Gastrocnemius medialis (tissue), 4 donors: ENCODE measurements around the gene MAFF. TPM values are rescaled to one million over a fixed set of nuclear protein-coding genes. Genes with fewer than 3 reads are reported as not detected.

ENCODE experiments used
- ATAC-seq, 2 donors: fragments of 150-250 bp; one replicate each; pipeline ENCODE4 v1.9.1; 2016
- DNase-seq, 2 donors: peaks; one replicate each; pipeline ENCODE4 v3.0.0-alpha.2; 2019
- H3K27ac ChIP-seq, 4 donors: fragments of 200-600 bp; sonication (generic); 1 replicate in 1 of 4; 2 replicates in 3 of 4; pipeline ENCODE4 v1.5.1; 2016 to 2018; ENCODE audit warnings: mild to moderate bottlenecking in 2 of 4, moderate library complexity in 1 of 4
- H3K27me3 ChIP-seq, 3 donors: fragments of 200-600 bp; sonication (generic) in 2 of 3; 1 replicate in 1 of 3; 2 replicates in 2 of 3; pipeline versions ENCODE4 v1.5.1 to v1.6.0; 2016 to 2019; ENCODE audit warnings: mild to moderate bottlenecking in 1 of 3, moderate library complexity in 1 of 3
- H3K36me3 ChIP-seq, 2 donors: fragments of 200-600 bp; sonication (generic) in 1 of 2; one replicate each; pipeline ENCODE4 v1.5.1; 2017 to 2018
- H3K4me1 ChIP-seq, 2 donors: fragments of 200-600 bp; sonication (generic) in 1 of 2; one replicate each; pipeline ENCODE4 v1.5.1; 2016 to 2017; ENCODE audit warnings: mild to moderate bottlenecking in 2 of 2
- H3K4me3 ChIP-seq, 4 donors: fragments of 200-600 bp; sonication (generic) in 3 of 4; 1 replicate in 1 of 4; 2 replicates in 3 of 4; pipeline ENCODE4 v1.5.1; 2016 to 2019; ENCODE audit warnings: mild to moderate bottlenecking in 2 of 4
- H3K9me3 ChIP-seq, 3 donors: fragments of 200-600 bp; sonication (generic) in 2 of 3; 1 replicate in 1 of 3; 2 replicates in 2 of 3; pipeline ENCODE4 v1.5.1; 2016 to 2019
- POLR2A ChIP-seq, 2 donors: fragments of 450-650 bp; IDR thresholded peaks; one replicate each; pipeline ENCODE4 v1.6.1; 2017; ENCODE audit warnings: antibody characterized with exemption in 2 of 2, mild to moderate bottlenecking in 2 of 2, moderate library complexity in 2 of 2
- in situ Hi-C, 4 donors: fragments of 200-750 bp; cut with MboI; loops; one replicate each; pipeline versions ENCODE4 v1.15.0 to v1.8.0; 2017; ENCODE audit warnings: low sequenced_read_pairs in 4 of 4
- intact Hi-C: fragments of 100-400 bp; cut with DNase I; formaldehyde crosslinking; loops from one replicate; pipeline ENCODE4 v1.15.1; 2023; ENCODE audit warnings: low total_unique reads
- total RNA-seq, 4 donors: library from RNA; depleted of rRNA; stranded (reverse); fragments of >200 nt; gene quantifications; one replicate each; pipeline versions ENCODE4 v1.1.0 to v1.2.3, GENCODE V29; 2016
- TF ChIP-seq, protein P1 (sequence below), 5 experiments: fragments of 450-650 bp in 3 of 5; fragments of 200-600 bp in 2 of 5; sonication (generic) in 2 of 5; IDR thresholded peaks in 4 of 5; conservative IDR thresholded peaks in 1 of 5; 1 replicate in 4 of 5; 2 replicates in 1 of 5; pipeline ENCODE4 v1.5.1; 2016 to 2019; ENCODE audit warnings: antibody characterized with exemption in 5 of 5, mild to moderate bottlenecking in 3 of 5, moderate library complexity in 3 of 5

Gene MAFF
- total RNA-seq, 4 donors from 2014 or later, result 19.3 to 448 (median 33.4) TPM

DNA sequence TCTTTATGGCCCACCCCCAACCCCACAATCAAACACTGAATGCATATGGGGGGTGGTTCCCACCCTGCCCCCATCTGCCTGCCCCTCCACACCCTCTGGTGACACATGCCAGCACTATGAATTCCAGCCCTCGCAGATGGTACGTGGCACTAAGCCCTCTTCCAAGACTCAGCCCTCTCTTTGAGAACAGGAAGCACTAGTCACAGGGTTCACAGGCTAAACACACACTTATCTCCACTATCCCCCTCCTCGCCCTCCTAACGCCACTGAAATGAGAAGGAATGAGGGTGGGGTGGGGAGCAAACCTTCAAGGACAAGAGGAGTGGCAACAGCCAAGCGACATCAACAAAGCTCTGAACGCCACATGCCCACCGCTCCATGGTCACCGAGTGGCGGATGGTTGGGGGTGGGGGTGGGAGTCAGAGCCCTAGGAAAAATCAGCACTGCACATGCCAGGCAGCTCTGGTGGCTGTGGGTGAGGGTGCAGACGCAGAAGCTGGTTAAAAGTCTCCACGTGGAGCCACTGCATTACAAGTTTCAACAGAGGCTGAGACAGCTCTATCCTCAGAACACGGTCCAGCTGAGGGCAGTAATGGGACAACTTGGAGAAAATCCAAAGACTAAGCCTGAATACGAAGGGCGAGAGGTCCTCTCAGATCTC lies 37.4 kb downstream of the MAFF start:
- DNase-seq, result peak in 1 of 2 donors; percentile 57
- Histone ChIP-seq H3K36me3 (peaks cover 0 to 17% of the 10 kb centered on the region in 2 donors), H3K27me3 (no peaks in the 10 kb centered on the region), H3K4me3 (peak overlapping the region in 1 of 4 donors; percentile 15), H3K9me3 (no peaks in the 10 kb centered on the region), H3K27ac (peak overlapping the region; percentile 20 to 61 (median 46)), H3K4me1 (peaks cover 47 to 57% of the 10 kb centered on the region in 2 donors)
- TF ChIP-seq, protein P1, sequence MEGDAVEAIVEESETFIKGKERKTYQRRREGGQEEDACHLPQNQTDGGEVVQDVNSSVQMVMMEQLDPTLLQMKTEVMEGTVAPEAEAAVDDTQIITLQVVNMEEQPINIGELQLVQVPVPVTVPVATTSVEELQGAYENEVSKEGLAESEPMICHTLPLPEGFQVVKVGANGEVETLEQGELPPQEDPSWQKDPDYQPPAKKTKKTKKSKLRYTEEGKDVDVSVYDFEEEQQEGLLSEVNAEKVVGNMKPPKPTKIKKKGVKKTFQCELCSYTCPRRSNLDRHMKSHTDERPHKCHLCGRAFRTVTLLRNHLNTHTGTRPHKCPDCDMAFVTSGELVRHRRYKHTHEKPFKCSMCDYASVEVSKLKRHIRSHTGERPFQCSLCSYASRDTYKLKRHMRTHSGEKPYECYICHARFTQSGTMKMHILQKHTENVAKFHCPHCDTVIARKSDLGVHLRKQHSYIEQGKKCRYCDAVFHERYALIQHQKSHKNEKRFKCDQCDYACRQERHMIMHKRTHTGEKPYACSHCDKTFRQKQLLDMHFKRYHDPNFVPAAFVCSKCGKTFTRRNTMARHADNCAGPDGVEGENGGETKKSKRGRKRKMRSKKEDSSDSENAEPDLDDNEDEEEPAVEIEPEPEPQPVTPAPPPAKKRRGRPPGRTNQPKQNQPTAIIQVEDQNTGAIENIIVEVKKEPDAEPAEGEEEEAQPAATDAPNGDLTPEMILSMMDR (IDR thresholded peaks at IDR 0.05 in 4 of 5, conservative IDR thresholded peaks at IDR 0.05 in 1 of 5), result peak in 2 of 5 experiments; percentile 11 to 32
- TF ChIP-seq POLR2A (IDR thresholded peaks at IDR 0.05), result no peak
- ATAC-seq, result peak; percentile 69 to 80
- intact Hi-C loops, result loop anchor here (5.0 kb wide), 1 partner anchor 127 kb away; the partner anchor contains the start of gene BAIAP2L2
- in situ Hi-C loops, result loop anchor here in 2 of 4 donors (10.0 to 25.0 kb wide), 2 partner anchors 124 to 127 kb away; partner anchors contain the start of gene BAIAP2L2 (in 2 of the 2)

DNA sequence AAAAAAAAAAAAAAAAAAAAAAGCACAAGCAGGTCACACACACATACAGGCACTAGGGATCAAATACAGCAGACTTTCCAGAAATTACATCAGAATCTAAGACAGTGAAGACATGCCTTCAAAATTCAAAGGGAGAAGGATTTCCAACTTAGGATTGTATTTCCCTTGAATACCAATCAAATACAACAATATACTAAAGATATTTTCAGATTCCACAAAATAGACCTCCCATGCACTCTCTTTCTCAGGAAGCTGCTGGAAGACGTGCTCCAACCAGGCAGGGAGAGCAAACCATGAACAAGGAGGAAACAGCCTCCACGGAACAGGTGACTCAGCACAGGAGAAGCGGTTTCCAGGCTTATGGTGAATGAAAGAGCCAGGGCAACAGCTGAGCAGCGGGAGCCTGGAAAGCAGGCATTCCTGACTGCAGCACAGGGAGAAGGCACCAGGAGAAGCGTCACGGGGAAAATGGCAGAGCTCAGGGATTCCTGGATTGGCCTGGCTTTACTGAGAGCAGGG lies 39.0 kb downstream of the MAFF start:
- intact Hi-C loops (no loop called here), in situ Hi-C loops (loop anchor here in 1 of 4 donors (25.0 kb wide), 1 partner anchor 128 kb away; the partner anchor contains the start of gene BAIAP2L2)
- H3K9me3 ChIP-seq, result no peaks in the 10 kb centered on the region
- peaks cover 46 to 47% of the 10 kb centered on the region in 2 donors for H3K4me1 ChIP-seq
- DNase-seq (peak; percentile 74 to 80), ATAC-seq (peak; percentile 86 to 87)
- no peak for TF ChIP-seq POLR2A (IDR thresholded peaks at IDR 0.05)
- TF ChIP-seq, protein P1 (IDR thresholded peaks at IDR 0.05 in 4 of 5, conservative IDR thresholded peaks at IDR 0.05 in 1 of 5), result no peak
- peak overlapping the region; percentile 44 to 71 (median 59) for H3K27ac ChIP-seq
- H3K4me3 ChIP-seq, result no peak overlapping the region
- no peaks in the 10 kb centered on the region for H3K27me3 ChIP-seq
- peaks cover 0 to 27% of the 10 kb centered on the region in 2 donors for H3K36me3 ChIP-seq

DNA sequence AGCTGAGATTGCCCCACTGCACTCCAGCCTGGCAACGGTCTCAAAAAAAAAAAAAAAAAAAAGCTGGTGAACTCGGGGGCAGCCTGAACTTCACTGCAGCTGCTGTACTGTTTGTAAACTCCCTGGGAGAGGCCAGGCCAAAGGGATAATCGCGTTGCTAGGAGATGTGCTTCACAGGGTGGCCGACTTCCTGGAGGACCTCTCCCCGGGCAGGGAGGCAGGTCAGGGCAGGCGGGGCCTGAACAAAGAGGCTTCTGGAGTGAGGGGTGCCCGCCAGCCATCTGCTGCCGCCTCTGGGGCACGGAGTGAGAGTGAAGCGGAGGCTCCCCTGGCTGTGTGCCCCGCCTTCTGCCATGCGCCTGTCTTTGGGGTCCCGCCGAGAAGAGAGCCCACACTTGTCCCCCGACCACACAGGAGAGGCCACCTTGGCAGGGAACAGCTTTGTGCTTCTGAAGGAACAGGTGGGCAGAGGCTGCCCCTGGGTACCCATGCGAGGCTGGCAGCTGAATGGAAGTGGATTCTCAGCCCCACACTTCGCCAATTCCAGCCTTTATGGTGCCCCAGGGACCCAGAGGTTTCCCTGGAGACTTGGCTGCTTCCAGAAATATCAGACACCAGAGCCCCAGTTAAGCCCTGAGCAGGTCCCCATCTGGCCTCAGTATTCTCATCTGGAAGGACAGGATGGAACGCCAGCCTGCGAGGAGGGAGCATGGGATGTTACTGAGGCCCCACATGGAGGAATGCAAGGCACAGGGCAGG lies 41.4 kb downstream of the MAFF start:
- TF ChIP-seq, protein P1 (IDR thresholded peaks at IDR 0.05 in 4 of 5, conservative IDR thresholded peaks at IDR 0.05 in 1 of 5), result no peak
- no peak for TF ChIP-seq POLR2A (IDR thresholded peaks at IDR 0.05)
- intact Hi-C loops (no loop called here), in situ Hi-C loops (loop anchor here in 1 of 4 donors (25.0 kb wide), 1 partner anchor 131 kb away; the partner anchor contains the start of gene BAIAP2L2)
- Histone ChIP-seq H3K4me3 (no peak overlapping the region), H3K4me1 (peaks cover 51 to 53% of the 10 kb centered on the region in 2 donors), H3K27ac (peak overlapping the region; percentile 57 to 75 (median 64)), H3K36me3 (peaks cover 0 to 47% of the 10 kb centered on the region in 2 donors), H3K27me3 (no peaks in the 10 kb centered on the region), H3K9me3 (no peaks in the 10 kb centered on the region)
- ATAC-seq (peak in 1 of 2 donors; percentile 13), DNase-seq (peak in 1 of 2 donors; percentile 40)

DNA sequence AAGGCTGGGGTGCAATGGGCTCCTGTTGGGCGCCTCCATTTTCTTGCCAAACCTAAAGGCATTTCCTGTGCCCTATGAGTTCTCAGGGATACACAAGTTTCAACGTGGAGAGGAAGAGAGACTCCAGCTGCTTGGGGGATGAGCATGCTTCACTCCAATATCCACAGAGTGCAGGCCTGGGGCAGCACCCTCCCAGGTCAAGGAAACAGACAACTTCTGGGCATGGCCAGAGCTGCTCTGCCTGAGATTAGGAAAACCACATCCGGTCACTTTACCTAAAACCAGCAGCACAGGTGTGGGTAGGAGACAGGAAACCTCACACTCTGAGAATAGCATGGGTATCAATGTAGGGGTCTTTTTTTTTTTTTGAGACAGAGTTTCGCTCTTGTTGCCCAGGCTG lies 42.3 kb downstream of the MAFF start:
- intact Hi-C loops, result no loop called here
- ATAC-seq (no peak), DNase-seq (no peak)
- H3K36me3 ChIP-seq, result peaks cover 0 to 47% of the 10 kb centered on the region in 2 donors
- no peaks in the 10 kb centered on the region for H3K27me3 ChIP-seq
- in situ Hi-C loops, result loop anchor here in 1 of 4 donors (25.0 kb wide), 1 partner anchor 132 kb away; the partner anchor contains the start of gene BAIAP2L2
- TF ChIP-seq POLR2A (IDR thresholded peaks at IDR 0.05), result no peak
- TF ChIP-seq, protein P1 (IDR thresholded peaks at IDR 0.05 in 4 of 5, conservative IDR thresholded peaks at IDR 0.05 in 1 of 5), result no peak
- H3K4me1 ChIP-seq, result peaks cover 43 to 44% of the 10 kb centered on the region in 2 donors
- H3K27ac ChIP-seq, result peak overlapping the region in 3 of 4 donors; percentile 33 to 75 (median 70)
- H3K9me3 ChIP-seq, result no peaks in the 10 kb centered on the region
- no peak overlapping the region for H3K4me3 ChIP-seq
